GM13976 (cell line): ENCODE measurements around the gene ZIC1.

Experiments used
- DNase-seq: peaks from one replicate; pipeline ENCODE4 v3.0.0; 2012; ENCODE audit warnings: low spot score
- CTCF ChIP-seq: IDR thresholded peaks from 2 replicates; pipeline ENCODE4 v1.5.1; 2012; ENCODE audit warnings: borderline replicate concordance, mild to moderate bottlenecking; ENCODE audit not compliant: insufficient read depth; ENCODE audit errors: extremely low read depth, missing control alignments, control extremely low read depth
- in situ Hi-C: fragments of 300-500 bp; cut with MboI; formaldehyde crosslinking; loops from one replicate; pipeline ENCODE4 v1.12.0; 2022; ENCODE audit warnings: low sequenced_read_pairs, mixed read lengths, inconsistent platforms; ENCODE audit not compliant: unreplicated experiment

Gene ZIC1

GRCh38 chr3:147395899-147396711, 13.1 kb upstream of the ZIC1 start:
- DNase-seq = no peak
- no peak for TF ChIP-seq CTCF
- in situ Hi-C loops = no loop called here

- in situ Hi-C loops = no loop called here
- no peak for DNase-seq
Observed at GRCh38 chr3:147396712-147397046, 12.5 kb upstream of the ZIC1 start.

DNA sequence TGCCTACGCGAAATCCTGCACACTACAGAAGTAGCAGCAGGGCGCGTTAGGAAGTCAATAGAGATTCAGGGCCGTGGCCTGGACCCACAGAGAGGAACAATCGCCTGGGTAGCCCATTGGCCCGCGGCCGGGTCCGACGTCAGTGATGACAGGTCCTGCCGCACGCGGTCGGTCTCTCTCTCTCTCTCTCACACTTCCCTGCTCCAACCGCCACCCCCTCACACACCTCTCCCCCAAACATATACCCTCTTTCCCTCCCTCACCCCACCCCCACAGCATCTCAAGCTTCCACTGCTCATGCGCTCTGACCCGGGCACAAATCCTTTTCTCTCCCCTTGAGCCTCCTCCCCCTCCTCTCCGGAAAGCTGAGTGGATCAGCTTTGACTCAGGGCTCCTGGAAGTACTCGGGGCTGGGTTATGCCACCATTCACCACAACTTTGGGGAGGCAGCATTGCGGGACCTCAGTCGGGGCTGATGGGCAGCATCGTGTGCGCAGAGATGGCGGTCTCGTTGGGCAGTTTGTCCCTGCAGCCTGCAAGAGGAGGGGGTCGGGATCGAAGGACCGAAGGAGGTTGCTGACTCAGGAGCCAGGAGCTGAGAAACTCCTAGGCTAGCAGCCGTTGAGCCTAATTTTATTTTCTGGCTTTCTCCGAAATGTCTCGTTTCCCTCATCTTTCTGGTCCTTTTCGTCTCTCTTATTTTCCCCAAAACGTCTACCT, 11.8 kb upstream of the ZIC1 start:
- no peak for DNase-seq
- no peak for TF ChIP-seq CTCF
- in situ Hi-C loops = no loop called here

More at GRCh38 chr3:147396712-147397046, 12.5 kb upstream of the ZIC1 start:
- no peak for TF ChIP-seq CTCF

GRCh38 chr3:147397875-147398812, 11.0 kb upstream of the ZIC1 start:
- DNase-seq = no peak
- no peak for TF ChIP-seq CTCF
- in situ Hi-C loops = no loop called here

DNA sequence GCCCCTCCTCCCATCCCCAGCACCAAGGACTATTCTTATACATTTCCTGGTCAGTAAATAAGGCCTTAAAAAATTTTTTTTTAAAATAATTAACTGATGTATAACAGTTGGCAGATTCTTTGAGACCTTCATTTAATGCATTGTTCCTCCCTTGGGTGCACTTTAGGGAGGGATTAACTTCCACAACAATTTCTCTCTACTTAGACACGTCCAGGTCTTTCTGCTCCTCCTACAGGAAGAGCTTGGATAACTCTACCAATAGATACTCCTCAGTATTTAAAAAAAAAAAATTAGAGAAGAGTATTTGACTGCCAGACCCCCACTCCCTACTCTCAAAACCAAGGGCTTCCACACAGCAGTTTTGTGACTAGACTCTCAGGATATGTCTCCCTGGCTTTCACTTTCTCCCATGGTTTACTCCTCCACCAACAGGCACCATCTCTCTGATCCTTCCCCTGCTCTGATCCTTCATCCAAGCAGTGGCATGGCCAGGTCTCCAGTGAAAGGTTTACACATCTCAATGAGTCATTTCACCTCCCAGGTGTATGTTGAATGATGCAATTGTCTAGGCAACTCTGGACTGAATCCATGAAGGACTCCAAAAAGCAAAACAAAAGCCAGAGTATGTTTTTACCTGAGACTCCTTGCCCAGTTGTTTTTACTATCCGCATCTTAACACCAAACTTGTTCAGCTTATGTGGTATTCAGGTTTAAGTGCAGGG, 10.2 kb upstream of the ZIC1 start:
- TF ChIP-seq CTCF = no peak
- in situ Hi-C loops = no loop called here
- DNase-seq = no peak

DNA sequence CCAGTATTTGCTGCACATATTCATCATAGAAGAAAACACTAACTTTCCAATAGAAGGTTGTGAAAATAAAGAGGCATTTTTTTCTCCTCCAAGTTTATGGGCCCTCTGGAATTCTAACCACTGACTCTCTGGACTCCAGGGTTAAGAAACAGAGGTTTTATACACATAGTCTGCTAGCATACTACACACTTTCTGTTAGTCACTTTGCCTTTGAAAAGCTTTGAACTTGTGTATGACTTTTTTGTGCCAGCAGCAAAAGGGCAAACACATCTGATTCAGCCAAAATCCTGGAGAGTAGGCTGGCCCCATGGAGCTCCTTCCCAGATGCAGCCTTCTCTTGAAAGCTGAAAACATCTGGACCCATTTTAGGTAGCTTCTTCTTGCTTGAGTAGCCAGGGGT, 9.1 kb upstream of the ZIC1 start:
- TF ChIP-seq CTCF = no peak
- in situ Hi-C loops = no loop called here
- no peak for DNase-seq
